Measurements from ENCODE around the gene CXCL5.
"Not testable (repeated sequence)": the region's sequence is repeated elsewhere in the genome, so short reads cannot be mapped to it uniquely, and the experiment has no call there.

The CXCL5 gene

GRCh38 chr4:73976217-73976616 lies 22.3 kb downstream of the CXCL5 start:
- TF ChIP-seq CTCF (IDR thresholded peaks at IDR 0.05; ENCODE audit: low read depth, low read length), result no peak
- DNase-seq (ENCODE audit: extremely low read depth, low read depth), result no peak

- DNase-seq (ENCODE audit: extremely low read depth, low read depth), result no peak
- no peak for TF ChIP-seq CTCF (IDR thresholded peaks at IDR 0.05; ENCODE audit: low read depth, low read length)
Measured at GRCh38 chr4:73974352-73974751, 24.1 kb downstream of the CXCL5 start.

- TF ChIP-seq CTCF (IDR thresholded peaks at IDR 0.05; ENCODE audit: low read depth, low read length), result no peak
- DNase-seq (ENCODE audit: extremely low read depth, low read depth), result no peak
Measured at GRCh38 chr4:73970945-73971344, 27.5 kb downstream of the CXCL5 start.

- DNase-seq (ENCODE audit: extremely low read depth, low read depth), result no peak
- TF ChIP-seq CTCF (IDR thresholded peaks at IDR 0.05; ENCODE audit: low read depth, low read length), result no peak
Measured at GRCh38 chr4:73970011-73970410, 28.5 kb downstream of the CXCL5 start.

- no peak for DNase-seq (ENCODE audit: extremely low read depth, low read depth)
- no peak for TF ChIP-seq CTCF (IDR thresholded peaks at IDR 0.05; ENCODE audit: low read depth, low read length)
Measured at GRCh38 chr4:73967866-73968265, 30.6 kb downstream of the CXCL5 start.

GRCh38 chr4:73964862-73965611 lies 33.4 kb downstream of the CXCL5 start:
- peak; percentile 17 for TF ChIP-seq CTCF (IDR thresholded peaks at IDR 0.05; ENCODE audit: low read depth, low read length)
- DNase-seq (ENCODE audit: extremely low read depth, low read depth), result no peak

GRCh38 chr4:73962724-73963123 lies 35.8 kb downstream of the CXCL5 start:
- DNase-seq (ENCODE audit: extremely low read depth, low read depth), result no peak

DNA sequence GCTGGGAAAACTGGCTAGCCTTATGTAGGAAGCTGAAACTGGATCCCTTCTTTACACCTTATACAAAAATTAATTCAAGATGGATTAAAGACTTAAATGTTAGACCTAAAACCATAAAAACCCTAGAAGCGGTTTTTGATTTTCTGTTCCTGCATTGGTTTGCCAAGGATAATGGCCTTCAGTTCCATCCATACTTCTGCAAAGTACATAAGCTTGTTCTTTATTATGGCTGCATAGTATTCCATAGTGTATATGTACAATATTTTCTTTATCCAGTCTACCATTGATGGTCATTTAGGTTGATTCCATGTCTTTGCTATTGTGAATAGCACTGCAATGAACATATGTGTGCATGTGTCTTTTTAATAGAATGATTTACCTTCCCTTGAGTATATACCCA lies 39.4 kb downstream of the CXCL5 start:
- not testable (repeated sequence) for DNase-seq (ENCODE audit: extremely low read depth, low read depth)

More at GRCh38 chr4:73962724-73963123, 35.8 kb downstream of the CXCL5 start:
- no peak for TF ChIP-seq CTCF (IDR thresholded peaks at IDR 0.05; ENCODE audit: low read depth, low read length)
